Measurements from ENCODE around the gene CRYGB. TPM values are rescaled to one million over a fixed set of nuclear protein-coding genes. Genes with fewer than 3 reads are reported as not detected.

CRYGB gene
- polyA plus RNA-seq, 1 donor from 2014 or later: not detected

GRCh38 chr2:208136716-208137094 is 9.3 kb downstream of the CRYGB start:
- H3K9me3 ChIP-seq (ENCODE audit: low read length): no peaks in the 10 kb centered on the region
- H3K4me2 ChIP-seq (ENCODE audit: low read length): no peak overlapping the region
- no peaks in the 10 kb centered on the region for H3K79me2 ChIP-seq (replicated peaks; ENCODE audit: insufficient read depth, low read length)
- TF ChIP-seq TAF1 (IDR thresholded peaks at IDR 0.05; ENCODE audit: low read depth) (no peak), CTCF (IDR thresholded peaks at IDR 0.05; ENCODE audit: poor library complexity, severe bottlenecking) (no peak), MXI1 (conservative IDR thresholded peaks at IDR 0.05; ENCODE audit: poor library complexity, severe bottlenecking) (no peak), REST (IDR thresholded peaks at IDR 0.05; ENCODE audit: borderline replicate concordance) (no peak), EP300 (conservative IDR thresholded peaks at IDR 0.05; ENCODE audit: poor library complexity, severe bottlenecking) (no peak), EZH2 (IDR thresholded peaks at IDR 0.05; ENCODE audit: borderline replicate concordance, insufficient read depth, low read length, poor library complexity, severe bottlenecking) (no peak), RAD21 (conservative IDR thresholded peaks at IDR 0.05) (no peak), POLR2AphosphoS5 (IDR thresholded peaks at IDR 0.05) (no peak), SMC3 (conservative IDR thresholded peaks at IDR 0.05; ENCODE audit: poor library complexity) (no peak)
- no peaks in the 10 kb centered on the region for H3F3A ChIP-seq (ENCODE audit: insufficient read depth, low read length, poor library complexity, severe bottlenecking)
- no peak overlapping the region for H3K4me3 ChIP-seq (ENCODE audit: low read length)
- H3K36me3 ChIP-seq (ENCODE audit: insufficient read depth, low read length): no peaks in the 10 kb centered on the region
- H3K9me2 ChIP-seq (ENCODE audit: insufficient read depth, low read length): no peaks in the 10 kb centered on the region
- no peaks in the 10 kb centered on the region for H3K27me3 ChIP-seq (ENCODE audit: insufficient read depth, low read depth, low read length)
- no peak overlapping the region for H3K9ac ChIP-seq (ENCODE audit: low read length)
- no peak overlapping the region for H3K27ac ChIP-seq (ENCODE audit: low read length)
- H2AFZ ChIP-seq (ENCODE audit: low read depth, low read length): no peak overlapping the region
- no peaks in the 10 kb centered on the region for H4K20me1 ChIP-seq (ENCODE audit: insufficient read depth)

- Histone ChIP-seq H3K4me3 (ENCODE audit: low read length) (no peak overlapping the region), H3K9ac (ENCODE audit: low read length) (no peak overlapping the region), H3K36me3 (ENCODE audit: insufficient read depth, low read length) (no peaks in the 10 kb centered on the region), H3K27ac (ENCODE audit: low read length) (no peak overlapping the region), H3K4me2 (ENCODE audit: low read length) (no peak overlapping the region), H3K9me2 (ENCODE audit: insufficient read depth, low read length) (no peaks in the 10 kb centered on the region), H4K20me1 (ENCODE audit: insufficient read depth) (no peaks in the 10 kb centered on the region), H3F3A (ENCODE audit: insufficient read depth, low read length, poor library complexity, severe bottlenecking) (no peaks in the 10 kb centered on the region), H3K79me2 (replicated peaks; ENCODE audit: insufficient read depth, low read length) (no peaks in the 10 kb centered on the region), H2AFZ (ENCODE audit: low read depth, low read length) (no peak overlapping the region), H3K9me3 (ENCODE audit: low read length) (no peaks in the 10 kb centered on the region), H3K27me3 (ENCODE audit: insufficient read depth, low read depth, low read length) (no peaks in the 10 kb centered on the region)
- TF ChIP-seq REST (IDR thresholded peaks at IDR 0.05; ENCODE audit: borderline replicate concordance): no peak
- no peak for TF ChIP-seq SMC3 (conservative IDR thresholded peaks at IDR 0.05; ENCODE audit: poor library complexity)
- TF ChIP-seq RAD21 (conservative IDR thresholded peaks at IDR 0.05): no peak
- no peak for TF ChIP-seq MXI1 (conservative IDR thresholded peaks at IDR 0.05; ENCODE audit: poor library complexity, severe bottlenecking)
- TF ChIP-seq POLR2AphosphoS5 (IDR thresholded peaks at IDR 0.05): no peak
- TF ChIP-seq EZH2 (IDR thresholded peaks at IDR 0.05; ENCODE audit: borderline replicate concordance, insufficient read depth, low read length, poor library complexity, severe bottlenecking): no peak
- TF ChIP-seq TAF1 (IDR thresholded peaks at IDR 0.05; ENCODE audit: low read depth): no peak
- TF ChIP-seq CTCF (IDR thresholded peaks at IDR 0.05; ENCODE audit: poor library complexity, severe bottlenecking): no peak
- TF ChIP-seq EP300 (conservative IDR thresholded peaks at IDR 0.05; ENCODE audit: poor library complexity, severe bottlenecking): no peak
Measured at GRCh38 chr2:208135794-208136715, 9.9 kb downstream of the CRYGB start.

Data from neural cell (in vitro differentiated cells).